Measurements from ENCODE around the gene SETX.

DNA sequence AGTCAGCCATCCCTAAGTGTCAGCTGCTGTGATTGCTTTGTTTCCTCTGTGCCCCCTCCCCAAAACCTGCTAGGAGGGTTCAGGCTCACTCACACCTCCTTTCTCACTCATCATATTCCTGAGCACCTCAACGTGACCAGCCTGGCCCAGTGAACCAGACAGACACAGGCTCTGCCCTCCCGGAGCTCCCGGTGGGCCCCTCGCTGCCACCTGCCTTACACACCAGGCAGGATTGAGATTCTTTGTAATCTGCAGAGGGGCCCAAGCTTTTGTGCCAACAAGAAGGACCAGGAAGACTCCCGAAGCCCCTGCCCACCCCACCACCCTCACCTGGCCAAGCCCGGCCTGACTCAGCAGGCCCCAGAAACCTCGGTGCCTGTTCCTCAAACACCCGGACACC is 105.1 kb downstream of the SETX start:
- TF ChIP-seq, protein P1, sequence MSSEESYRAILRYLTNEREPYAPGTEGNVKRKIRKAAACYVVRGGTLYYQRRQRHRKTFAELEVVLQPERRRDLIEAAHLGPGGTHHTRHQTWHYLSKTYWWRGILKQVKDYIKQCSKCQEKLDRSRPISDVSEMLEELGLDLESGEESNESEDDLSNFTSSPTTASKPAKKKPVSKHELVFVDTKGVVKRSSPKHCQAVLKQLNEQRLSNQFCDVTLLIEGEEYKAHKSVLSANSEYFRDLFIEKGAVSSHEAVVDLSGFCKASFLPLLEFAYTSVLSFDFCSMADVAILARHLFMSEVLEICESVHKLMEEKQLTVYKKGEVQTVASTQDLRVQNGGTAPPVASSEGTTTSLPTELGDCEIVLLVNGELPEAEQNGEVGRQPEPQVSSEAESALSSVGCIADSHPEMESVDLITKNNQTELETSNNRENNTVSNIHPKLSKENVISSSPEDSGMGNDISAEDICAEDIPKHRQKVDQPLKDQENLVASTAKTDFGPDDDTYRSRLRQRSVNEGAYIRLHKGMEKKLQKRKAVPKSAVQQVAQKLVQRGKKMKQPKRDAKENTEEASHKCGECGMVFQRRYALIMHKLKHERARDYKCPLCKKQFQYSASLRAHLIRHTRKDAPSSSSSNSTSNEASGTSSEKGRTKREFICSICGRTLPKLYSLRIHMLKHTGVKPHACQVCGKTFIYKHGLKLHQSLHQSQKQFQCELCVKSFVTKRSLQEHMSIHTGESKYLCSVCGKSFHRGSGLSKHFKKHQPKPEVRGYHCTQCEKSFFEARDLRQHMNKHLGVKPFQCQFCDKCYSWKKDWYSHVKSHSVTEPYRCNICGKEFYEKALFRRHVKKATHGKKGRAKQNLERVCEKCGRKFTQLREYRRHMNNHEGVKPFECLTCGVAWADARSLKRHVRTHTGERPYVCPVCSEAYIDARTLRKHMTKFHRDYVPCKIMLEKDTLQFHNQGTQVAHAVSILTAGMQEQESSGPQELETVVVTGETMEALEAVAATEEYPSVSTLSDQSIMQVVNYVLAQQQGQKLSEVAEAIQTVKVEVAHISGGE (CRISPR knock-in tag; IDR thresholded peaks at IDR 0.05) = no peak
- TF ChIP-seq KDM1A (IDR thresholded peaks at IDR 0.05; ENCODE audit: borderline replicate concordance) = no peak
- TF ChIP-seq, protein P2, sequence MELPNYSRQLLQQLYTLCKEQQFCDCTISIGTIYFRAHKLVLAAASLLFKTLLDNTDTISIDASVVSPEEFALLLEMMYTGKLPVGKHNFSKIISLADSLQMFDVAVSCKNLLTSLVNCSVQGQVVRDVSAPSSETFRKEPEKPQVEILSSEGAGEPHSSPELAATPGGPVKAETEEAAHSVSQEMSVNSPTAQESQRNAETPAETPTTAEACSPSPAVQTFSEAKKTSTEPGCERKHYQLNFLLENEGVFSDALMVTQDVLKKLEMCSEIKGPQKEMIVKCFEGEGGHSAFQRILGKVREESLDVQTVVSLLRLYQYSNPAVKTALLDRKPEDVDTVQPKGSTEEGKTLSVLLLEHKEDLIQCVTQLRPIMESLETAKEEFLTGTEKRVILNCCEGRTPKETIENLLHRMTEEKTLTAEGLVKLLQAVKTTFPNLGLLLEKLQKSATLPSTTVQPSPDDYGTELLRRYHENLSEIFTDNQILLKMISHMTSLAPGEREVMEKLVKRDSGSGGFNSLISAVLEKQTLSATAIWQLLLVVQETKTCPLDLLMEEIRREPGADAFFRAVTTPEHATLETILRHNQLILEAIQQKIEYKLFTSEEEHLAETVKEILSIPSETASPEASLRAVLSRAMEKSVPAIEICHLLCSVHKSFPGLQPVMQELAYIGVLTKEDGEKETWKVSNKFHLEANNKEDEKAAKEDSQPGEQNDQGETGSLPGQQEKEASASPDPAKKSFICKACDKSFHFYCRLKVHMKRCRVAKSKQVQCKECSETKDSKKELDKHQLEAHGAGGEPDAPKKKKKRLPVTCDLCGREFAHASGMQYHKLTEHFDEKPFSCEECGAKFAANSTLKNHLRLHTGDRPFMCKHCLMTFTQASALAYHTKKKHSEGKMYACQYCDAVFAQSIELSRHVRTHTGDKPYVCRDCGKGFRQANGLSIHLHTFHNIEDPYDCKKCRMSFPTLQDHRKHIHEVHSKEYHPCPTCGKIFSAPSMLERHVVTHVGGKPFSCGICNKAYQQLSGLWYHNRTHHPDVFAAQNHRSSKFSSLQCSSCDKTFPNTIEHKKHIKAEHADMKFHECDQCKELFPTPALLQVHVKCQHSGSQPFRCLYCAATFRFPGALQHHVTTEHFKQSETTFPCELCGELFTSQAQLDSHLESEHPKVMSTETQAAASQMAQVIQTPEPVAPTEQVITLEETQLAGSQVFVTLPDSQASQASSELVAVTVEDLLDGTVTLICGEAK (IDR thresholded peaks at IDR 0.05; ENCODE audit: borderline replicate concordance) = no peak
- TF ChIP-seq, protein P3, sequence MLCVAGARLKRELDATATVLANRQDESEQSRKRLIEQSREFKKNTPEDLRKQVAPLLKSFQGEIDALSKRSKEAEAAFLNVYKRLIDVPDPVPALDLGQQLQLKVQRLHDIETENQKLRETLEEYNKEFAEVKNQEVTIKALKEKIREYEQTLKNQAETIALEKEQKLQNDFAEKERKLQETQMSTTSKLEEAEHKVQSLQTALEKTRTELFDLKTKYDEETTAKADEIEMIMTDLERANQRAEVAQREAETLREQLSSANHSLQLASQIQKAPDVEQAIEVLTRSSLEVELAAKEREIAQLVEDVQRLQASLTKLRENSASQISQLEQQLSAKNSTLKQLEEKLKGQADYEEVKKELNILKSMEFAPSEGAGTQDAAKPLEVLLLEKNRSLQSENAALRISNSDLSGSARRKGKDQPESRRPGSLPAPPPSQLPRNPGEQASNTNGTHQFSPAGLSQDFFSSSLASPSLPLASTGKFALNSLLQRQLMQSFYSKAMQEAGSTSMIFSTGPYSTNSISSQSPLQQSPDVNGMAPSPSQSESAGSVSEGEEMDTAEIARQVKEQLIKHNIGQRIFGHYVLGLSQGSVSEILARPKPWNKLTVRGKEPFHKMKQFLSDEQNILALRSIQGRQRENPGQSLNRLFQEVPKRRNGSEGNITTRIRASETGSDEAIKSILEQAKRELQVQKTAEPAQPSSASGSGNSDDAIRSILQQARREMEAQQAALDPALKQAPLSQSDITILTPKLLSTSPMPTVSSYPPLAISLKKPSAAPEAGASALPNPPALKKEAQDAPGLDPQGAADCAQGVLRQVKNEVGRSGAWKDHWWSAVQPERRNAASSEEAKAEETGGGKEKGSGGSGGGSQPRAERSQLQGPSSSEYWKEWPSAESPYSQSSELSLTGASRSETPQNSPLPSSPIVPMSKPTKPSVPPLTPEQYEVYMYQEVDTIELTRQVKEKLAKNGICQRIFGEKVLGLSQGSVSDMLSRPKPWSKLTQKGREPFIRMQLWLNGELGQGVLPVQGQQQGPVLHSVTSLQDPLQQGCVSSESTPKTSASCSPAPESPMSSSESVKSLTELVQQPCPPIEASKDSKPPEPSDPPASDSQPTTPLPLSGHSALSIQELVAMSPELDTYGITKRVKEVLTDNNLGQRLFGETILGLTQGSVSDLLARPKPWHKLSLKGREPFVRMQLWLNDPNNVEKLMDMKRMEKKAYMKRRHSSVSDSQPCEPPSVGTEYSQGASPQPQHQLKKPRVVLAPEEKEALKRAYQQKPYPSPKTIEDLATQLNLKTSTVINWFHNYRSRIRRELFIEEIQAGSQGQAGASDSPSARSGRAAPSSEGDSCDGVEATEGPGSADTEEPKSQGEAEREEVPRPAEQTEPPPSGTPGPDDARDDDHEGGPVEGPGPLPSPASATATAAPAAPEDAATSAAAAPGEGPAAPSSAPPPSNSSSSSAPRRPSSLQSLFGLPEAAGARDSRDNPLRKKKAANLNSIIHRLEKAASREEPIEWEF (IDR thresholded peaks at IDR 0.05; ENCODE audit: insufficient replicate concordance, low read depth, low read length) = no peak
- TF ChIP-seq TCF12 (IDR thresholded peaks at IDR 0.05; ENCODE audit: low read depth, low read length) = no peak
- no peak for TF ChIP-seq HDAC6 (IDR thresholded peaks at IDR 0.05; ENCODE audit: unreplicated experiment)
- no peak for TF ChIP-seq ZNF274 (IDR thresholded peaks at IDR 0.05; ENCODE audit: insufficient read depth, insufficient read length)

All from GM12878 (cell line).